HepG2 (cell line): ENCODE measurements around the gene BID. TPM values are rescaled to one million over a fixed set of nuclear protein-coding genes. Genes with fewer than 3 reads are reported as not detected.

Source experiments
- BHLHE40 ChIP-seq: IDR thresholded peaks from 2 replicates; pipeline ENCODE4 v1.6.1; 2011; ENCODE audit warnings: low read length, improper control_type of control experiment
- BRCA1 ChIP-seq: sonication (generic); formaldehyde crosslinking; IDR thresholded peaks from 2 replicates; pipeline ENCODE4 v1.4.0; 2020; ENCODE audit warnings: missing genetic modification reagents
- EEA1 ChIP-seq: sonication (generic); formaldehyde crosslinking; IDR thresholded peaks from 2 replicates; pipeline ENCODE4 v1.5.1; 2020; ENCODE audit warnings: mild to moderate bottlenecking, missing genetic modification reagents, borderline replicate concordance
- ELF4 ChIP-seq: sonication (generic); formaldehyde crosslinking; IDR thresholded peaks from 2 replicates; pipeline ENCODE4 v1.5.0; 2020; ENCODE audit warnings: missing genetic modification reagents, mild to moderate bottlenecking, moderate library complexity, borderline replicate concordance
- FLYWCH1 ChIP-seq: sonication (generic); formaldehyde crosslinking; IDR thresholded peaks from 2 replicates; pipeline ENCODE4 v1.8.1; 2023; ENCODE audit warnings: mild to moderate bottlenecking, missing genetic modification reagents
- HNRNPUL1 ChIP-seq: fragments of 200-400 bp; formaldehyde crosslinking; IDR thresholded peaks from 2 replicates; pipeline ENCODE4 v1.6.1; 2017; ENCODE audit warnings: low read depth, mild to moderate bottlenecking, low read length, moderate library complexity
- IKZF4 ChIP-seq: sonication (generic); formaldehyde crosslinking; IDR thresholded peaks from 2 replicates; pipeline ENCODE4 v1.5.1; 2020; ENCODE audit warnings: borderline replicate concordance, mild to moderate bottlenecking, low read depth, missing genetic modification reagents; ENCODE audit errors: not compliant biosample characterization
- KAT2B ChIP-seq: fragments of 150-350 bp; IDR thresholded peaks from 2 replicates; pipeline ENCODE4 v1.6.1; 2014; ENCODE audit warnings: low read depth, low read length, borderline replicate concordance
- MIER3 ChIP-seq: IDR thresholded peaks from 2 replicates; pipeline ENCODE4 v1.6.1; 2016; ENCODE audit warnings: missing compliant biosample characterization, borderline replicate concordance
- MTF1 ChIP-seq: sonication (generic); formaldehyde crosslinking; IDR thresholded peaks from 2 replicates; pipeline ENCODE4 v1.5.0; 2020; ENCODE audit warnings: missing genetic modification reagents
- NCOR1 ChIP-seq: fragments of 200-600 bp; sonication (generic); IDR thresholded peaks from 2 replicates; pipeline ENCODE4 v1.7.0; 2017; ENCODE audit warnings: antibody characterized with exemption, low read length, borderline replicate concordance
- PTBP1 ChIP-seq: fragments of 200-400 bp; formaldehyde crosslinking; IDR thresholded peaks from 2 replicates; pipeline ENCODE4 v1.6.1; 2018; ENCODE audit warnings: low read length, low read depth; ENCODE audit not compliant: poor library complexity, severe bottlenecking
- RBM39 ChIP-seq: fragments of 200-400 bp; formaldehyde crosslinking; IDR thresholded peaks from one replicate; pipeline ENCODE4 v1.6.1; 2018; ENCODE audit warnings: antibody characterized with exemption, mild to moderate bottlenecking, low read depth, low read length; ENCODE audit not compliant: poor library complexity, severe bottlenecking
- RELA ChIP-seq: sonication (generic); formaldehyde crosslinking; IDR thresholded peaks from 2 replicates; pipeline ENCODE4 v1.4.0; 2020; ENCODE audit warnings: missing genetic modification reagents
- SMC3 ChIP-seq: IDR thresholded peaks from 2 replicates; pipeline ENCODE4 v1.6.1; 2011; ENCODE audit warnings: low read length, improper control_type of control experiment
- SRF ChIP-seq: IDR thresholded peaks from 2 replicates; pipeline ENCODE4 v1.6.1; 2011; ENCODE audit warnings: mild to moderate bottlenecking, low read depth, low read length, moderate library complexity
- TGIF2 ChIP-seq: IDR thresholded peaks from 2 replicates; pipeline ENCODE4 v1.6.1; 2016; ENCODE audit warnings: control low read depth, missing compliant biosample characterization
- ZBTB8A ChIP-seq: sonication (generic); formaldehyde crosslinking; IDR thresholded peaks from 2 replicates; pipeline ENCODE4 v1.4.0; 2020; ENCODE audit warnings: mild to moderate bottlenecking, low read depth, missing genetic modification reagents, borderline replicate concordance
- ZFP62 ChIP-seq: sonication (generic); formaldehyde crosslinking; IDR thresholded peaks from 2 replicates; pipeline ENCODE4 v1.4.0; 2020; ENCODE audit warnings: missing genetic modification reagents
- ZMAT3 ChIP-seq: sonication (generic); formaldehyde crosslinking; conservative IDR thresholded peaks from 2 replicates; pipeline ENCODE4 v1.7.0; 2021; ENCODE audit warnings: missing genetic modification reagents
- ZNF124 ChIP-seq: sonication (generic); formaldehyde crosslinking; IDR thresholded peaks from 2 replicates; pipeline ENCODE4 v1.4.0; 2020; ENCODE audit warnings: missing genetic modification reagents
- ZNF788 ChIP-seq: sonication (generic); formaldehyde crosslinking; IDR thresholded peaks from 2 replicates; pipeline ENCODE4 v1.5.0; 2020; ENCODE audit warnings: mild to moderate bottlenecking, missing genetic modification reagents, borderline replicate concordance
- polyA plus RNA-seq, 8 experiments: library from polyadenylated mRNA; depleted of rRNA in 3 of 8; stranded (reverse) in 7 of 8; unstranded in 1 of 8; fragments of >200 nt; fragmentation: Illumina TruSeq in 4 of 8; extraction: Trizol in 4 of 8; gene quantifications; 2 replicates each; pipeline versions ENCODE4 v1.2.1 to v1.2.3, GENCODE V29; 2011 to 2016; ENCODE audit warnings: low read depth in 4 of 8, missing spikeins in 1 of 8, mixed read lengths in 1 of 8; ENCODE audit not compliant: insufficient read depth in 1 of 8
- total RNA-seq, 5 experiments: library from RNA; depleted of rRNA; stranded (reverse); fragments of >200 nt; fragmentation: Illumina TruSeq; extraction: Trizol; gene quantifications; 2 replicates each; pipeline ENCODE4 v1.2.3, GENCODE V29; 2016; ENCODE audit warnings: low read depth in 1 of 5
- TF ChIP-seq, protein P1 (sequence below): sonication (generic); formaldehyde crosslinking; IDR thresholded peaks from 2 replicates; pipeline ENCODE4 v1.8.1; 2023; ENCODE audit warnings: mild to moderate bottlenecking, missing genetic modification reagents
- TF ChIP-seq, protein P2 (sequence below): sonication (generic); formaldehyde crosslinking; IDR thresholded peaks from 2 replicates; pipeline ENCODE4 v1.4.0; 2020; ENCODE audit warnings: missing genetic modification reagents, borderline replicate concordance
- TF ChIP-seq, protein P3 (sequence below): sonication (generic); formaldehyde crosslinking; IDR thresholded peaks from 2 replicates; pipeline ENCODE4 v1.5.0; 2020; ENCODE audit warnings: missing genetic modification reagents, mild to moderate bottlenecking, borderline replicate concordance
- TF ChIP-seq, protein P4 (sequence below): sonication (generic); formaldehyde crosslinking; IDR thresholded peaks from 2 replicates; pipeline ENCODE4 v1.8.0; 2022; ENCODE audit warnings: missing genetic modification reagents, mild to moderate bottlenecking, inconsistent platforms, borderline replicate concordance

Gene BID
- total and polyA plus RNA-seq, 2 of the 13 experiments (the other 11 are each of a cell fraction or from before 2014, with no cell fraction given) = 35.3 to 51.7 TPM

DNA sequence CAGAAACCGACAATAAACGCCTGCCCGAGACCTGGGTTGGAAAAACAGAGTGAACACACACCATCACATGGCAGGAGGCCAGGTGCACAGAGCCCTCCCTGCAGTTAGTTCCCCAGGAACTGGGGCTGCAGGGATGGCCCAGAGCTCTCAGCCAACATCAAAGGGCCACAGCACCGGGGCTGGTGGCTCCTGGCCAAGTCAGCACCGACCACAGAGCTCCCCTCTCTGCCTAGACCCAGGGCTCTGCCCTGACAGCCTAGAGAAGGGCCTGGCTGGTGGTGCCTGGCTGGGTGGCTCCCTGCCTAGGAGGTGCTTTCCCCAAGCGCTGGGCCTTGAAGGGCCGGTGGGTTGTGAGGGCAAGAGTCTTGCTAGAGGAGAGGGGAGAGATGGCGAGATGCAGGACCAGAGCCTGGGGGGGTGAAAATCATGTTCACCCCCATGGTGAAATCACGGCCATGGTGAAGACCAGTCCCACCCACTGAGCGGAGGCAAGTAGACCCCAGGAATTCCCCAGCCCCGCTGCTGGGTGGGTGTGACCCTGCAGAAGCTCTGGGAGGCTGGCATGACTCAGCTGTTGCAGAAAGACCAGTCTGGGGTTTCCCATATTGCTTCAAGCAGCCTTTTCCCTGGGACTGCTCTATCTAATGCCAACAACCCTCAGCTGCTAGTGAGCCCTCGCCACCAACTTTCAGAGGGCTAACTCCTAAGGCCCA, 7.2 kb upstream of the BID start (continued):
- TF ChIP-seq ELF4 (CRISPR knock-in tag) (no peak), MTF1 (CRISPR knock-in tag) (no peak), MIER3 (CRISPR knock-in tag) (no peak), SRF (no peak), ZBTB8A (no peak), ZFP62 (CRISPR knock-in tag) (no peak), HNRNPUL1 (no peak), ZNF124 (CRISPR knock-in tag) (no peak), BRCA1 (CRISPR knock-in tag) (no peak), ZNF788 (CRISPR knock-in tag) (peak; percentile 64; the same call in 1 of the 2 replicates), IKZF4 (CRISPR knock-in tag) (peak; percentile 29), SMC3 (no peak), PTBP1 (no peak), NCOR1 (no peak), EEA1 (CRISPR knock-in tag) (no peak), KAT2B (no peak), RELA (CRISPR knock-in tag) (peak; percentile 92; the same call in 1 of the 2 replicates), FLYWCH1 (CRISPR knock-in tag) (no peak), BHLHE40 (peak; percentile 52; the same call in 1 of the 2 replicates), TGIF2 (0 out of 2 replicates have a peak, but pooled peaks have one; percentile 32), ZMAT3 (CRISPR knock-in tag) (no peak), RBM39 (no peak)
- TF ChIP-seq, protein P1, sequence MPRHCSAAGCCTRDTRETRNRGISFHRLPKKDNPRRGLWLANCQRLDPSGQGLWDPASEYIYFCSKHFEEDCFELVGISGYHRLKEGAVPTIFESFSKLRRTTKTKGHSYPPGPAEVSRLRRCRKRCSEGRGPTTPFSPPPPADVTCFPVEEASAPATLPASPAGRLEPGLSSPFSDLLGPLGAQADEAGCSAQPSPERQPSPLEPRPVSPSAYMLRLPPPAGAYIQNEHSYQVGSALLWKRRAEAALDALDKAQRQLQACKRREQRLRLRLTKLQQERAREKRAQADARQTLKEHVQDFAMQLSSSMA (CRISPR knock-in tag) = no peak
- TF ChIP-seq, protein P2, sequence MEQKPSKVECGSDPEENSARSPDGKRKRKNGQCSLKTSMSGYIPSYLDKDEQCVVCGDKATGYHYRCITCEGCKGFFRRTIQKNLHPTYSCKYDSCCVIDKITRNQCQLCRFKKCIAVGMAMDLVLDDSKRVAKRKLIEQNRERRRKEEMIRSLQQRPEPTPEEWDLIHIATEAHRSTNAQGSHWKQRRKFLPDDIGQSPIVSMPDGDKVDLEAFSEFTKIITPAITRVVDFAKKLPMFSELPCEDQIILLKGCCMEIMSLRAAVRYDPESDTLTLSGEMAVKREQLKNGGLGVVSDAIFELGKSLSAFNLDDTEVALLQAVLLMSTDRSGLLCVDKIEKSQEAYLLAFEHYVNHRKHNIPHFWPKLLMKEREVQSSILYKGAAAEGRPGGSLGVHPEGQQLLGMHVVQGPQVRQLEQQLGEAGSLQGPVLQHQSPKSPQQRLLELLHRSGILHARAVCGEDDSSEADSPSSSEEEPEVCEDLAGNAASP = no peak; the same call in 1 of the 2 replicates
- TF ChIP-seq, protein P3, sequence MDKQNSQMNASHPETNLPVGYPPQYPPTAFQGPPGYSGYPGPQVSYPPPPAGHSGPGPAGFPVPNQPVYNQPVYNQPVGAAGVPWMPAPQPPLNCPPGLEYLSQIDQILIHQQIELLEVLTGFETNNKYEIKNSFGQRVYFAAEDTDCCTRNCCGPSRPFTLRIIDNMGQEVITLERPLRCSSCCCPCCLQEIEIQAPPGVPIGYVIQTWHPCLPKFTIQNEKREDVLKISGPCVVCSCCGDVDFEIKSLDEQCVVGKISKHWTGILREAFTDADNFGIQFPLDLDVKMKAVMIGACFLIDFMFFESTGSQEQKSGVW = no peak
- TF ChIP-seq, protein P4, sequence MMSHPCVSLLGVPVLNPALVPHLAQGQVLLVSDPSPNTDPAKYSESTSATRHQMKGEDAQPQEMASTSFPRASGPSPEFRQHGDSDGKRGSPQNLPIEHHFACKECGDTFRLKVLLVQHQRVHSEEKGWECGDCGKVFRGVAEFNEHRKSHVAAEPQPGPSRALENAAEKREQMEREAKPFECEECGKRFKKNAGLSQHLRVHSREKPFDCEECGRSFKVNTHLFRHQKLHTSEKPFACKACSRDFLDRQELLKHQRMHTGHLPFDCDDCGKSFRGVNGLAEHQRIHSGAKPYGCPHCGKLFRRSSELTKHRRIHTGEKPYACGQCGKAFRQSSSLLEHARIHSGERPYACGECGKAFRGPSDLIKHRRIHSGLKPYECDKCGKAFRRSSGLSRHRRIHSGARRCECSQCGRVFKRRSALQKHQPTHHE (CRISPR knock-in tag) = no peak
